B cell (primary cell): ENCODE data around the gene SERPINA4. TPM values are rescaled to one million over a fixed set of nuclear protein-coding genes. Genes with fewer than 3 reads are reported as not detected.

Source experiments
- ATAC-seq: fragments of 200-7000 bp; cut with Tn5 transposase; one replicate; pipeline ENCODE4 v1.10.0; 2021; ENCODE audit warnings: low read depth, mild to moderate bottlenecking, moderate number of reproducible peaks, moderate library complexity
- CTCF ChIA-PET: fragments of 350-600 bp; sonication (Branson Sonifier 250); formaldehyde crosslinking; loops from one replicate; lab custom pipeline; 2021; ENCODE audit warnings: antibody characterized with exemption, inconsistent platforms; lab: Charles Lee
- POLR2A ChIA-PET: fragments of 350-600 bp; sonication (Branson Sonifier 250); formaldehyde crosslinking; loops from one replicate; lab custom pipeline; 2021; ENCODE audit warnings: antibody characterized with exemption; lab: Charles Lee
- DNase-seq: peaks from one replicate; pipeline ENCODE4 v3.0.0; 2013
- H2AFZ ChIP-seq: 2 replicates; pipeline ENCODE4 v1.6.1; 2012; ENCODE audit warnings: mild to moderate bottlenecking, low read depth, low read length; ENCODE audit not compliant: insufficient read depth, poor library complexity, severe bottlenecking
- H3K27ac ChIP-seq, 2 donors: 1 replicate in 1 of 2; 2 replicates in 1 of 2; pipeline ENCODE4 v1.5.1; 2012 to 2013; ENCODE audit warnings: low read length in 2 of 2, mild to moderate bottlenecking in 2 of 2, moderate library complexity in 1 of 2
- H3K27me3 ChIP-seq, 4 experiments: fragments of 200-600 bp in 1 of 4; sonication (generic) in 1 of 4; replicated peaks in 1 of 4; 1 replicate in 2 of 4; 2 replicates in 2 of 4; pipeline versions ENCODE4 v1.6.1 to v1.7.0; 2013 to 2016; ENCODE audit warnings: low read length in 3 of 4, mild to moderate bottlenecking in 2 of 4, mixed read lengths in 1 of 4, moderate library complexity in 1 of 4; ENCODE audit not compliant: insufficient read depth in 4 of 4, control insufficient read depth in 3 of 4; ENCODE audit errors: control extremely low read depth in 1 of 4
- H3K36me3 ChIP-seq, 2 experiments: replicated peaks in 1 of 2; 1 replicate in 1 of 2; 2 replicates in 1 of 2; pipeline versions ENCODE4 v1.6.1 to v1.7.1; 2013; ENCODE audit warnings: low read length in 1 of 2; ENCODE audit not compliant: insufficient read depth in 2 of 2, control insufficient read depth in 1 of 2; ENCODE audit errors: control extremely low read depth in 1 of 2, extremely low read depth in 1 of 2
- H3K4me1 ChIP-seq, 2 donors: fragments of 200-600 bp in 1 of 2; sonication (generic) in 1 of 2; 1 replicate in 1 of 2; 2 replicates in 1 of 2; pipeline versions ENCODE4 v1.5.1 to v1.6.1; 2013 to 2017; ENCODE audit warnings: low read length in 2 of 2; ENCODE audit not compliant: control insufficient read depth in 2 of 2, insufficient read depth in 2 of 2
- H3K4me2 ChIP-seq: replicated peaks from 2 replicates; pipeline ENCODE3; 2012; ENCODE audit warnings: mild to moderate bottlenecking, low read depth, low read length; ENCODE audit not compliant: poor library complexity, severe bottlenecking
- H3K4me3 ChIP-seq, 5 experiments: fragments of 200-600 bp in 1 of 5; sonication (generic) in 1 of 5; 1 replicate in 3 of 5; 2 replicates in 2 of 5; pipeline versions ENCODE4 v1.5.1 to v1.7.0; 2011 to 2016; ENCODE audit warnings: low read length in 4 of 5, mild to moderate bottlenecking in 4 of 5, low read depth in 2 of 5, control low read depth in 1 of 5, moderate library complexity in 1 of 5; ENCODE audit not compliant: insufficient read depth in 1 of 5; ENCODE audit errors: control extremely low read depth in 1 of 5, extremely low read depth in 1 of 5
- H3K79me2 ChIP-seq: fragments of 200-600 bp; sonication (generic); one replicate; pipeline ENCODE4 v1.6.0; 2016; ENCODE audit warnings: low read length; ENCODE audit not compliant: control insufficient read depth, insufficient read depth
- H3K9ac ChIP-seq: fragments of 200-600 bp; sonication (generic); 2 replicates; pipeline ENCODE4 v1.6.1; 2017; ENCODE audit warnings: mild to moderate bottlenecking, low read length, moderate library complexity
- H3K9me3 ChIP-seq, 3 donors: one replicate each; pipeline versions ENCODE4 v1.6.1 to v1.7.1; 2013; ENCODE audit warnings: low read length in 2 of 3; ENCODE audit not compliant: control insufficient read depth in 2 of 3, insufficient read depth in 1 of 3; ENCODE audit errors: control extremely low read depth in 1 of 3
- H4K20me1 ChIP-seq: 2 replicates; pipeline ENCODE4 v1.6.0; 2012; ENCODE audit warnings: mild to moderate bottlenecking, low read length; ENCODE audit not compliant: insufficient read depth, control insufficient read depth, poor library complexity, severe bottlenecking
- H3K27ac Mint-ChIP-seq: one replicate; pipeline ENCODE4 v1.8.0; 2021; ENCODE audit warnings: mixed read lengths
- H3K27me3 Mint-ChIP-seq: one replicate; pipeline ENCODE4 v1.8.0; 2021; ENCODE audit warnings: mixed read lengths
- H3K4me1 Mint-ChIP-seq: one replicate; pipeline ENCODE4 v1.8.0; 2021; ENCODE audit warnings: mixed read lengths
- H3K4me3 Mint-ChIP-seq: one replicate; pipeline ENCODE4 v1.8.0; 2021; ENCODE audit warnings: mixed read lengths
- H3K9me3 Mint-ChIP-seq: one replicate; pipeline ENCODE4 v1.8.0; 2022; ENCODE audit warnings: mixed read lengths; ENCODE audit not compliant: insufficient read depth
- CTCF ChIP-seq: fragments of 200-600 bp; IDR thresholded peaks from one replicate; pipeline ENCODE4 v1.8.0; 2022; ENCODE audit warnings: antibody characterized with exemption, mild to moderate bottlenecking
- EZH2 ChIP-seq: IDR thresholded peaks from 2 replicates; pipeline ENCODE4 v1.6.1; 2012; ENCODE audit warnings: borderline replicate concordance, low read depth, mild to moderate bottlenecking, moderate library complexity, low read length; ENCODE audit not compliant: insufficient read depth, poor library complexity, severe bottlenecking
- WGBS: methylation state at CpG from one replicate; pipeline ENCODE4 v1.1.5; 2013; ENCODE audit warnings: missing lambda C conversion rate; ENCODE audit not compliant: insufficient coverage; 5-methylcytosine and 5-hydroxymethylcytosine counted together
- intact Hi-C: fragments of 100-400 bp; cut with micrococcal nuclease; formaldehyde crosslinking; loops from one replicate; pipeline ENCODE4 v1.10.0; 2022
- polyA plus RNA-seq: library from polyadenylated mRNA; depleted of rRNA; stranded (reverse); fragments of >200 nt; gene quantifications from 2 replicates; pipeline ENCODE4 v1.2.3, GENCODE V29; 2012
- total RNA-seq, 2 donors: library from RNA; stranded (reverse); fragments of 120-200 nt in 1 of 2; gene quantifications; 1 replicate in 1 of 2; 2 replicates in 1 of 2; pipeline versions ENCODE4 v1.2.3 to v1.2.4, GENCODE V29; 2013 to 2022

Gene SERPINA4
- total and polyA plus RNA-seq, 2 donors (not counting 1 experiment from before 2014, with no cell fraction given): not detected

GRCh38 chr14:94615254-94615653, 54.0 kb downstream of the SERPINA4 start:
- WGBS: 100% methylated on average over 1 of the region's 3 CpGs
- Histone ChIP-seq H3K9ac (no peak overlapping the region), H3K27ac (no peak overlapping the region), H3K79me2 (no peaks in the 10 kb centered on the region), H3K4me1 (no peaks in the 10 kb centered on the region), H3K4me2 (no peak overlapping the region), H3K9me3 (peaks cover 0 to 31% (median 17%) of the 10 kb centered on the region in 3 donors), H3K4me3 (no peak overlapping the region), H3K27me3 (no peaks in the 10 kb centered on the region), H3K36me3 (no peaks in the 10 kb centered on the region), H4K20me1 (no peaks in the 10 kb centered on the region), H2AFZ (no peak overlapping the region)
- no peak for ATAC-seq
- DNase-seq: no peak
- H3K4me3 Mint-ChIP-seq: no peak overlapping the region
- no peak overlapping the region for H3K27ac Mint-ChIP-seq
- H3K9me3 Mint-ChIP-seq: peaks cover 5% of the 10 kb centered on the region
- H3K4me1 Mint-ChIP-seq: no peaks in the 10 kb centered on the region
- intact Hi-C loops: no loop called here
- TF ChIP-seq CTCF (no peak), EZH2 (no peak)
- ChIA-PET POLR2A (no interaction called here), CTCF (no interaction called here)
- H3K27me3 Mint-ChIP-seq: no peaks in the 10 kb centered on the region

GRCh38 chr14:94615823-94616570, 54.8 kb downstream of the SERPINA4 start:
- no peak overlapping the region for H3K27ac ChIP-seq
- H3K4me1 ChIP-seq: no peaks in the 10 kb centered on the region
- DNase-seq (no peak), ATAC-seq (no peak)
- H3K9ac ChIP-seq: no peak overlapping the region
- no peak overlapping the region for H2AFZ ChIP-seq
- ChIA-PET POLR2A (no interaction called here), CTCF (no interaction called here)
- peaks cover 0 to 35% (median 17%) of the 10 kb centered on the region in 3 donors for H3K9me3 ChIP-seq
- no peaks in the 10 kb centered on the region for H3K36me3 ChIP-seq
- Mint-ChIP-seq H3K9me3 (peaks cover 5% of the 10 kb centered on the region), H3K4me3 (no peak overlapping the region), H3K27ac (no peak overlapping the region), H3K4me1 (no peaks in the 10 kb centered on the region), H3K27me3 (peaks cover 4% of the 10 kb centered on the region)
- H3K79me2 ChIP-seq: no peaks in the 10 kb centered on the region
- intact Hi-C loops: no loop called here
- 89% methylated on average over 8 of the region's 8 CpGs for WGBS
- H4K20me1 ChIP-seq: no peaks in the 10 kb centered on the region
- H3K4me2 ChIP-seq: no peak overlapping the region
- H3K4me3 ChIP-seq: no peak overlapping the region
- TF ChIP-seq EZH2 (no peak), CTCF (no peak)
- H3K27me3 ChIP-seq: no peaks in the 10 kb centered on the region
